Right atrium auricular region (tissue), 2 donors: ENCODE results near the gene LAMTOR2. TPM values are rescaled to one million over a fixed set of nuclear protein-coding genes. Genes with fewer than 3 reads are reported as not detected.

ENCODE experiments used
- DNase-seq: peaks from one replicate; pipeline ENCODE4 v3.0.0-alpha.2; 2019; ENCODE audit warnings: low spot score
- H3K27ac ChIP-seq, 2 donors: fragments of 200-600 bp; sonication (generic); 1 replicate in 1 of 2; 2 replicates in 1 of 2; pipeline ENCODE4 v1.5.1; 2016 to 2019
- H3K27me3 ChIP-seq, 2 donors: fragments of 200-600 bp; sonication (generic); one replicate each; pipeline versions ENCODE4 v1.5.1 to v1.6.0; 2017 to 2019
- H3K36me3 ChIP-seq: fragments of 200-600 bp; sonication (generic); one replicate; pipeline ENCODE4 v1.5.1; 2016
- H3K4me1 ChIP-seq, 2 donors: fragments of 200-600 bp; sonication (generic); one replicate each; pipeline versions ENCODE4 v1.5.1 to v1.6.0; 2017 to 2019
- H3K4me3 ChIP-seq, 2 donors: fragments of 200-600 bp; sonication (generic); 1 replicate in 1 of 2; 2 replicates in 1 of 2; pipeline ENCODE4 v1.5.1; 2017 to 2019; ENCODE audit warnings: mild to moderate bottlenecking in 1 of 2, moderate library complexity in 1 of 2
- H3K9me3 ChIP-seq, 2 donors: fragments of 200-600 bp; sonication (generic); one replicate each; pipeline ENCODE4 v1.5.1; 2019
- total RNA-seq, 2 donors: library from RNA; depleted of rRNA; stranded (reverse); fragments of >200 nt; gene quantifications; one replicate each; pipeline ENCODE4 v1.1.0, GENCODE V29; 2016
- TF ChIP-seq, protein P1 (sequence below), 2 donors: fragments of 200-600 bp; sonication (generic); IDR thresholded peaks; one replicate each; pipeline ENCODE4 v1.5.1; 2019; ENCODE audit warnings: antibody characterized with exemption in 2 of 2

Gene LAMTOR2
- total RNA-seq, 2 donors from 2014 or later: 46.1 to 50.7 TPM

DNA sequence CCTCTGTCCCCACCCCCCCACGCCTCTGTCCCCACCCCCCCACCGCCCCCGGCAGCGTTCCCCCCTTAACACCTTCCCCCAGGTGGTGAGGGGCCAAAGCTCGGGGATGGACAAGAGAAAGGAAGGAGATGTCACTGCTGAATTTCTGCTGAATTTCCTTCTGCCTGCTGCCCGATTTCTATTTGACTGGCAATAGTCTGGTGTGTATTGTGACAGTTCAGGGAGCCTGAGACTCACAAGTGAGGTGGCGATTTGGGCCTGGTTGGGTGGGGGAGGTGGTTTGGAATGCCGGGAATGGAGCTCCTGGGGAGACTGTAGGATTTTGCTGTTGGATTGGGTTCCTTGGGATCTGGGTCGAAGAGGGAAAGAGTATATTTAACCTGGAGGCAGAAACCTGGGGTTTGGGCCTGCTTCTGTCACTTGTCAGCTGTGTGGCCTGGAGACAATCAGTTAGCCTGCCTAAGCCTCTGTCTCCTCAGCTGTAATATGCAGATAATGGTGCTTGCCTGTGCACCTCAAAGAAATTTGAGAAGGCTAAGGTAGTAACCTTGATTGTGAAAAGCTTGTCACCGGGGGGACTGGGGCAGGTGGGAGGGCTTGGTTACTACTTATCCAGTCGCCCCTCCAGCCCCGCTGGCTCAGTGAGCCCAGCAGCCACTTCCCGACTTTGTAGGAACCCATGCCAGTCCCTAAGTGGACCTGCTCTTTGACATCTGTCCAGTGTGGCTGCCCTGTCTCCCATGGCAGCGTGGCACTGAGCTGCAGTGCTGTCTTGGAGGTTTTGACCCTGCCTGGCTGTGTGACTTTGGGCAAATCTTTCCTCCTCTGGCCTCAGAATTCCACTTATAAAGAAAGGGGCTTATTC, 52.3 kb downstream of the LAMTOR2 start:
- TF ChIP-seq, protein P1, sequence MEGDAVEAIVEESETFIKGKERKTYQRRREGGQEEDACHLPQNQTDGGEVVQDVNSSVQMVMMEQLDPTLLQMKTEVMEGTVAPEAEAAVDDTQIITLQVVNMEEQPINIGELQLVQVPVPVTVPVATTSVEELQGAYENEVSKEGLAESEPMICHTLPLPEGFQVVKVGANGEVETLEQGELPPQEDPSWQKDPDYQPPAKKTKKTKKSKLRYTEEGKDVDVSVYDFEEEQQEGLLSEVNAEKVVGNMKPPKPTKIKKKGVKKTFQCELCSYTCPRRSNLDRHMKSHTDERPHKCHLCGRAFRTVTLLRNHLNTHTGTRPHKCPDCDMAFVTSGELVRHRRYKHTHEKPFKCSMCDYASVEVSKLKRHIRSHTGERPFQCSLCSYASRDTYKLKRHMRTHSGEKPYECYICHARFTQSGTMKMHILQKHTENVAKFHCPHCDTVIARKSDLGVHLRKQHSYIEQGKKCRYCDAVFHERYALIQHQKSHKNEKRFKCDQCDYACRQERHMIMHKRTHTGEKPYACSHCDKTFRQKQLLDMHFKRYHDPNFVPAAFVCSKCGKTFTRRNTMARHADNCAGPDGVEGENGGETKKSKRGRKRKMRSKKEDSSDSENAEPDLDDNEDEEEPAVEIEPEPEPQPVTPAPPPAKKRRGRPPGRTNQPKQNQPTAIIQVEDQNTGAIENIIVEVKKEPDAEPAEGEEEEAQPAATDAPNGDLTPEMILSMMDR (IDR thresholded peaks at IDR 0.05): no peak
- H3K27me3 ChIP-seq: no peaks in the 10 kb centered on the region
- peak overlapping the region in 1 of 2 donors; percentile 44 for H3K4me3 ChIP-seq
- no peaks in the 10 kb centered on the region for H3K9me3 ChIP-seq
- peak overlapping the region; percentile 95 to 99 for H3K27ac ChIP-seq
- H3K36me3 ChIP-seq: no peaks in the 10 kb centered on the region
- DNase-seq: peak; percentile 73
- H3K4me1 ChIP-seq: peaks cover 0 to 62% of the 10 kb centered on the region in 2 donors

DNA sequence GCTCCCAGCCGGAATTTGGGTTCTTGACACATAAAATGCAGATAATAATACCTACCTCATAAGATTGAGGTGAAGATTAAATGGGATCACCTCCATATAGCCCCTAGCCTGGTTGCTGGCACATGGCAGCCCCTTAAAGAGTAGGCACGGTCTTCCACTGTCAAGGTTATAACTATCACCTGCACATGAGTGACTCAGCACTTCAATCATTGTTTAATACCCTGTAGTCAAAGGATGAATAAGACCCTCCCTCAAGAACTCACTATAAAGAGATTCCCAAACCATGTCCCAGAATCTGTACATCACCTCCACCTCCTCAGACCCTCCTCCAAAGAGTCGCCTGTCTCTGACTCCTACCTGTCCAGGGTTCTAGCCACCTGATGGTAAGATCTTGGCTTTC, 53.5 kb downstream of the LAMTOR2 start:
- TF ChIP-seq, protein P1 (IDR thresholded peaks at IDR 0.05): no peak
- no peak overlapping the region for H3K4me3 ChIP-seq
- no peaks in the 10 kb centered on the region for H3K27me3 ChIP-seq
- no peak for DNase-seq
- H3K27ac ChIP-seq: peak overlapping the region; percentile 95 to 99
- no peaks in the 10 kb centered on the region for H3K36me3 ChIP-seq
- H3K4me1 ChIP-seq: peaks cover 0 to 61% of the 10 kb centered on the region in 2 donors
- H3K9me3 ChIP-seq: no peaks in the 10 kb centered on the region

Other genes with a start within 250 kb of the LAMTOR2 start
- gene GON4L, start 197.6 kb upstream of the LAMTOR2 start, total RNA-seq: 10 to 100 TPM; 14.9 to 22.4 TPM
- 10 to 100 TPM; 15.5 to 21.5 TPM for gene SYT11, start 195.2 kb upstream of the LAMTOR2 start, total RNA-seq
- gene RIT1, start 143.4 kb upstream of the LAMTOR2 start, total RNA-seq: 10 to 100 TPM; 13.3 to 25.3 TPM
- 10 to 100 TPM; 13.4 to 25.9 TPM for gene KHDC4, start 120.4 kb upstream of the LAMTOR2 start, total RNA-seq
- not detected for gene RXFP4, start 113.1 kb upstream of the LAMTOR2 start, total RNA-seq
- 10 to 100 TPM; 50.8 to 69.8 TPM for gene ARHGEF2, start 76.2 kb upstream of the LAMTOR2 start, total RNA-seq
- gene SSR2, start 33.8 kb upstream of the LAMTOR2 start, total RNA-seq: 100 to 1,000 TPM in 1 of 2 donors, 10 to 100 TPM in 1; 87.6 to 206 TPM
- gene UBQLN4, start 984 bp upstream of the LAMTOR2 start, total RNA-seq: 10 to 100 TPM; 14.6 to 25.9 TPM
- under 1 TPM in 1 of 2 donors, not detected in 1; 0.98 TPM for gene RAB25, start 6.4 kb downstream of the LAMTOR2 start, total RNA-seq
- under 1 TPM; 0.15 to 0.47 TPM for gene MEX3A, start 27.7 kb downstream of the LAMTOR2 start, total RNA-seq
- 100 to 1,000 TPM; 258 to 273 TPM for gene LMNA, start 59.9 kb downstream of the LAMTOR2 start, total RNA-seq
- gene SEMA4A, start 98.8 kb downstream of the LAMTOR2 start, total RNA-seq: 1 to 10 TPM; 2.0 to 4.2 TPM
- gene SLC25A44, start 139.3 kb downstream of the LAMTOR2 start, total RNA-seq: 10 to 100 TPM; 15.5 to 18.5 TPM
- gene PMF1, start 158.2 kb downstream of the LAMTOR2 start, total RNA-seq: 10 to 100 TPM; 81.8 to 88.3 TPM
- gene BGLAP, start 187.4 kb downstream of the LAMTOR2 start, total RNA-seq: not detected
- not detected for gene PAQR6, start 193.3 kb downstream of the LAMTOR2 start, total RNA-seq
- gene SMG5, start 228.0 kb downstream of the LAMTOR2 start, total RNA-seq: 10 to 100 TPM; 55.4 to 72.8 TPM
- gene TMEM79, start 229.5 kb downstream of the LAMTOR2 start, total RNA-seq: 1 to 10 TPM in 1 of 2 donors, under 1 TPM in 1; 0.96 to 1.0 TPM
- 10 to 100 TPM; 26.3 to 27.4 TPM for gene GLMP, start 240.9 kb downstream of the LAMTOR2 start, total RNA-seq
- not detected for gene VHLL, start 244.5 kb downstream of the LAMTOR2 start, total RNA-seq